ENCODE measurements around the gene RNU1-3. TPM values are rescaled to one million over a fixed set of nuclear protein-coding genes. Genes with fewer than 3 reads are reported as not detected.
A peak's percentile ranks its signal among the peaks of the same experiment; 100 is the strongest.
"Not testable (repeated sequence)": the region's sequence is repeated elsewhere in the genome, so short reads cannot be mapped to it uniquely, and the experiment has no call there.

Gene RNU1-3
- total RNA-seq, 8 experiments from 2014 or later = 2,521 to 14,174 (median 6,483) TPM

DNA sequence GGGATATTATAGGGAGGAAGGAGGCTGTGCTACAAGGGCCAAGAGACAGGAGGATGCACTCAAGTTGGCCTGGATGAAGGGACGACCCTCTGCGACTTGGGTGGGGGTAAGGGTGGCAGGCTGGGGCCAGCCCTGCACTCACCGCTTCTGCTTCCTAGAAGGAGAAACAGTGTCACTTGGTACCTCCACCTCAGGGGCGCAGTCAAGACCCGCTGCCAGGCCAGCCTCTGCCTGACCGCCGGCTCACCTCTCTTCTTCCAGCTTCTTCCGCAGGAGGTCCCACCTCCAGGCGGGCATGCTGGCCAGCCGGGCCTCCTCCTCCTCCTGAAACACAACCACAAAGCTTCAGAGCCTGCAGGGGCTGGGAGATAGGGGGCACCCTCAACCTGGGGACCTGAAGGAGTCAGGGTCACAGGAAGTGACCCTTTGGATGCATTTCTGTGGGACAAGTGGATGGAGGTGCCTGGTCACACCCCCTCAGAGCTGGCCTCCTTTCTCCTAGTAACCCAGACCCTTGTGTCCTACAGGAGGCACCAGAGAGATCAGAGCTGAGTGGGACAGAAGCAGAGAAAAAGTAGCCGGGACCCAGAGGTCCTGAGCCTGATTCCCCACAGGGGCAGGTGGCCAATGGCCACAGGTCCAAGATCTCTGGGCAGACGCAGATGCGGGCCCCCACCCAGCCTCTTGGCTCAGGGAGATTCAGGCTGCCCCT, 24.4 kb upstream of the RNU1-3 start:
- H3K4me1 ChIP-seq (replicated peaks in 1 of 2); H3K27ac ChIP-seq; in situ Hi-C loops (cut with MboI; ENCODE audit: low pct_unique_long_range_greater_than_20kb in 2 of 9, low sequenced_read_pairs in 9 of 9, unreplicated experiment in 9 of 9); ATAC-seq (replicated peaks in 6 of 8); H3K4me3 ChIP-seq: not testable (repeated sequence)
- no CpG with 5 or more reads among the region's 13 CpGs for WGBS, 10 experiments

DNA sequence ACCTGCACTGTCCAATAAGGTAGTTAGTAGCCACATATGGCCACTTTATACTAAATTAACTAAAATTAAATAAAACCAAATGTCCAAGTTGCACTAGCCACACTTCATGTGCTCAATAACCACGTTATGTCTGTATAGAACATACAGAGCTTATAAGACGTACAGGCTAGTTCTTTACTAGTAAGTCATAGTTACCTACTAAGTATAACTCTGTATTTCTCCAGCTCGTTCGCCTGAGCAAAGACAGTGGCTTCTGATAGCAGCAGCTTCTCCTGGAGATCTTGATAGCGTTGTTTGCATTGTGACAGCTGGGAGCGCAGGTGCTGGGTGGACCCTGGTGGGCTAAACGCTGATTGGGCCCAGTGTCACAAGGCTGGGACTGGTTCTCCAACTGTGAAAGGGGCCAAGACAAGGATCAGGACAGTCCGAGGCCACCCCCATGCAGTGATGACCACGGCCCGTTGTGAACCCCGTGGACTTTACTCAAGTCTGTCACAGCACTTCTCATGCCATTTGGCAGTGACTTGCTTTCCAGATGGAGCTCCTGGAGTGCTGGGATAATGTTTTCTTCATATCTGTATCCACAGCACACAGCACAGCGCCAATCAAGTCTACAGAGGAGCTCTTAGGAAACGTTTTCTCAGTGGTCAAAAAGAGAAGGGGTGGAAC, 20.5 kb upstream of the RNU1-3 start:
- H3K4me1 ChIP-seq (replicated peaks in 1 of 2); in situ Hi-C loops (cut with MboI; ENCODE audit: low pct_unique_long_range_greater_than_20kb in 2 of 9, low sequenced_read_pairs in 9 of 9, unreplicated experiment in 9 of 9); H3K27ac ChIP-seq; H3K4me3 ChIP-seq: not testable (repeated sequence)
- WGBS, 10 experiments = 33 to 100% (median 77%) methylated on average over 1 to 9 of the region's 13 CpGs; no CpG with 5 or more reads in 2 of the 10 experiments
- peak in 2 of 8 experiments; percentile 23 to 29 for ATAC-seq (replicated peaks in 6 of 8)

DNA sequence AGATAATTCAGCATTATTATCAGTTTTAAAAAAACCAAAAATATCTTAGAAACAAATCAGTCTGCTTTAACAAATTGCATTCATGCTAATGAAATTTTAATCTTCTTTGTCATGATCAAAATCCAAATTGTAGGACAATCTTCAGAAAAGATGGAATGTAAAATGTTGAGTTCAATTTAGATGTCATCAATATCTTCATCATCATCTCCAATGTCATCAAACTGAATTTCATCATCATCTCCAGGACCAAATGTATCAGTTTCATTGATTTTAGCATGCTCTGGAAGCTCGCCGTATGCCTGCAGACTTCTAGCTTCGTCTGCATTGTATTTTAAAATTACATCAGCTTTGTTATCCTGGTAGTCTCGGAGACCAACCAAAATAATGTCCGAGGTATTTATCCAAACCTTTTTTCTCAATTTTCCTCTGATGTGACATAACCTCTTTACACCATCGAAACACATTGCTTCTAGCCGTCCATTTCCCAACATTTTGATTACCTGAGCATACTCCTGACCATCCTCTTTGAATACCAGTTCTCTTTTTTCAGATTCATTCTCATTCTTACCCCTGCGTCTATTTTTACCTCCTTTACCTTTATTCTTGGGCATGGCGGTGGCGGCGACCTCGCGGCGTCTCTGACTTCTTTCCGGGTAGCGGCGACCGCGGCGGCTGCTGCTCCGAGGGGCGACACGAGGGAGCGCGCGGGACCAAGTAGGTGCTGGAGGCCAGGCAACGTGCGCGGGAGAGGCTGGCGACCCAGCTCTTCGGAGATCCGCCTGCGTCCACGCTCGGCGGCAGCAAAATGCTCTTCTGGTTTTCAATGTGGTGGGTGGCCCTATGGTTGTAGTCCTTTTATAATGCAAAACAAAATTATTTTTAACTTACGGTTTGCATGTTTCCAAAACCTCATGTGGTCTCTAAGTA, 19.0 kb upstream of the RNU1-3 start:
- peak in 7 of 8 experiments; percentile 20 to 64 (median 54) for ATAC-seq (replicated peaks in 6 of 8)

DNA sequence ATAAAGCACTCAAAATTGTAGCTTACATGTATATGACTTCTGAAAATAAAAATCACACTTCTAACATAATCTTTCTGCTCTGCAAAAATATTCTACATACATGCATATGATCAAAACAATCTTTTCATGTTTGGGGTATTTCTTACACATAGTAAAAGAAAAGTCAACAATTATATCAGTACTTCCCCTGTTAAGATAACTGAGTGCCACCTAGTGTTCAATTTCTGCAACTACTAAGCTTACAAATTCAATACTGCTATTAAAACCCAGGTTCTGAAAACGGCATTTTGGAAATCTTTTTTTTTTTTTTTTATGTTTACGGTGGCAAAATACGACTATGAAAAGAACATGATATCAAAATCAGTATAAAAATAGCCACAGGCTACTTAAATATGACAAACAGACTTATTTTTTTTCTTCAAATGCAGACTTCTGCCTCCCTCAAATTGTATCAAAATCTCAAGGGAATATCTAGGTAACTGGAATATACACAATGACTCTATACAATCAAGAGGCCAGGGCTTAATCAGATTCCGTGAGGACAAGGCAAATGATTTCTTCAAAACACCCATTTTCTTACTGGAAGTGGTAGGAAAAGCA, 18.1 kb upstream of the RNU1-3 start:
- H3K4me3 ChIP-seq; in situ Hi-C loops (cut with MboI; ENCODE audit: low pct_unique_long_range_greater_than_20kb in 2 of 9, low sequenced_read_pairs in 9 of 9, unreplicated experiment in 9 of 9); H3K4me1 ChIP-seq (replicated peaks in 1 of 2); H3K27ac ChIP-seq: not testable (repeated sequence)
- WGBS, 10 experiments = no CpG with 5 or more reads among the region's 4 CpGs
- ATAC-seq (replicated peaks in 6 of 8) = peak in 6 of 8 experiments; percentile 44 to 68 (median 64)

More for the DNA sequence above, 19.0 kb upstream of the RNU1-3 start:
- in situ Hi-C loops (cut with MboI; ENCODE audit: low pct_unique_long_range_greater_than_20kb in 2 of 9, low sequenced_read_pairs in 9 of 9, unreplicated experiment in 9 of 9); H3K4me1 ChIP-seq (replicated peaks in 1 of 2); H3K27ac ChIP-seq: not testable (repeated sequence)
- H3K4me3 ChIP-seq = peak overlapping the region in 2 of 5 donors; percentile 8 to 17
- WGBS, 10 experiments = 10 to 82% (median 41%) methylated on average over 3 to 28 of the region's 37 CpGs

DNA sequence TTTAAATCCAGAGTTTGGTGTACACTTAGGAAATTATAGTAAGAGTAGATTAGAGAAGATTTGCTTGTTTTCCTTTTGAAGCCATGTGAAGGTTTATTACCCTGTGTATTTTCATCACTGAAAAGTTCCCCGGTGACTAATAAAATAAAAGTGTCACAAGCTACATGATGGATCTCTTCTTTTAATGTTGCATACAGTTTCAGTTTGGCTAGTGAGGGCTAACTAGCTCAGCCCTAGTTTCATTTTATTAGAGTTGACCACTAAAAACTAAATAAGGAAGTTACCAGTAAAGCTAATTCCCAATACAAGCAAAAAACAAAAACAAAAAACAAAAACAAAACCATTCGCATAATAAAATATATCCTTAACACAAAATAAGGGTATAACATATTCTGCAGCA, 17.4 kb upstream of the RNU1-3 start:
- H3K27ac ChIP-seq; H3K4me1 ChIP-seq (replicated peaks in 1 of 2); H3K4me3 ChIP-seq; in situ Hi-C loops (cut with MboI; ENCODE audit: low pct_unique_long_range_greater_than_20kb in 2 of 9, low sequenced_read_pairs in 9 of 9, unreplicated experiment in 9 of 9): not testable (repeated sequence)
- peak in 2 of 8 experiments; percentile 46 to 73 for ATAC-seq (replicated peaks in 6 of 8)
- no CpG with 5 or more reads among the region's 2 CpGs for WGBS, 10 experiments

DNA sequence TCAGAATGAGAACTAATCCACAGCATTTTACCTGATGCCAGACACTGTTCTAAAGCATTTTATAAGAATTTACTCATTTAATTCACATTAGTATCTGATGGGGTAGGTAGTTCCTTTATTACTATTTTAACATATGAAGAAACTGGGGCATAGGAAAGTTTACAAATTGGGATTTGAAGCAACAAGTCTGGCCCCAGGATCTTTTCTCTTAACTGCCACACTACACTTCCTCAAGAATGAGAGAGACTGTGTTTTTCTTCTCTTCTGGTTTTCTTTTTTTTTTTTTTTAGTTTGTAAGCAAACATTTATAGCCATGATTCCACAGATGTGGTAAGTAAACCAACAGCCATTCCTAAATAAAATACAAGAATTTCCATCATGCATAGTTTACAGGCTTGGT, 16.1 kb upstream of the RNU1-3 start:
- ATAC-seq (replicated peaks in 6 of 8); in situ Hi-C loops (cut with MboI; ENCODE audit: low pct_unique_long_range_greater_than_20kb in 2 of 9, low sequenced_read_pairs in 9 of 9, unreplicated experiment in 9 of 9); H3K4me1 ChIP-seq (replicated peaks in 1 of 2); H3K27ac ChIP-seq; H3K4me3 ChIP-seq: not testable (repeated sequence)

DNA sequence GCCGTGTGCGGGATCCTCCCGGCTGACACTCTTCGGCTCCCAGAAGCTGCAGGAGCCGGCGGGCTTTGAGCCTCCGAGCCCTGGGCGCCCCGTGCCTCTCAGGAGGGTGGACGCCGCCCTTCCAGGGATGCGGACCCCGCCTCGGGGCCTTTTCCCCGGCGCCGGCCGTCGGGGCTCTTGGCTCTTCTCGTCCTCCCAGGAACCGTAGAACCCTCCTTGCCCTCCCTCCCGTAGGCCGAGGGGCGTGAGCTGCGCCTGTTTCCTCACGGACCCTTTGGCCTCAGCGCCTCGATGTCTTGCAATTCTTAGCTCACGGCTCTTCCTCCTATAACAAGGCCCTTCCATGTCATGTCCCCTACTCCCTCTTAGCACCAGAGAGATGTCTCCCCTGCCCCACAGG, 13.6 kb upstream of the RNU1-3 start:
- WGBS, 10 experiments = 71% methylated on average over 8 of the region's 29 CpGs; no CpG with 5 or more reads in 9 of the 10 experiments
- H3K27ac ChIP-seq; H3K4me1 ChIP-seq (replicated peaks in 1 of 2); in situ Hi-C loops (cut with MboI; ENCODE audit: low pct_unique_long_range_greater_than_20kb in 2 of 9, low sequenced_read_pairs in 9 of 9, unreplicated experiment in 9 of 9); H3K4me3 ChIP-seq: not testable (repeated sequence)
- ATAC-seq (replicated peaks in 6 of 8) = peak in 3 of 8 experiments; percentile 12 to 24 (median 23)

DNA sequence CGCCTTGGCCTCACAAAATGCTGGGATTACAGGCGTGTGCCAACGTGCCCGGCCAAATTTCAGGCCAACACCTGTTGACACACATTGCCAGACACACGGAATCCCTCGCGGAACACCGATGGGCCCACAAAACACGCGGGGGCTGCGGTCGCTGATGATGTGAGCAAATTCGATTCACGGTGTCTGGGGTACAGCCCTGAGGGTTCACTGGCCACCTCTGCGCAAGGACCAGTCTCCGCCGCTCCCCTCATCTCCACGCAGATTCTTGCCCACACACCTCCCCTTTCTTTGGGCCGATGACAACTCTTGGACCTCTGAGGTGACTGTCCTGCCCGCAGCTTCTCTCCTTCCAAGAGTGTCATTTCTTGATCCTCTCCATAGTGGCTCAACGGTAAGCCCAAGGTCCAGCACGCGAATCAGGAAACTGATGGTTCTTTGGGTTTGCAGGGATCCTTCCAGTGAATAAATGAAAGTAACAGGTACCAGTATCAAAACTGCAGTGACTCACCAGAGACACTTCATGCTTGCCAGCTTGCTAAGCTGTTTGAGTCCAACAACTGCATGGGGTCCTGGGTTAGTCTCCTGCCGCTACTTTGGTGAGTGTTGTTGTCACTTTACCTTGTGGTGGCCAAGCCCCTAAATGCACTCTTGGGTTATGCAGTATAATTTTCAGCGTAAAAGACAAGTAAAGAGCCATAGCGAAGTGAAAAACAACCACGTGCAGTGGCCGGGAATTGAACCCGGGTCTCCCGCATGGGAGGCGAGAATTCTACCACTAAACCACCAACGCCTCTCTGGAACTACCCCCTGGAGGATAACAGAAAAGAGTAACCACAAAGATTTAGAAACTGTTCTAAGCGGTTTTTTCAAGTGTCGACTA, 11.0 kb upstream of the RNU1-3 start:
- peaks cover 5 to 6% of the 10 kb centered on the region in 2 donors for H3K4me1 ChIP-seq (replicated peaks in 1 of 2)
- ATAC-seq (replicated peaks in 6 of 8) = peak in 6 of 8 experiments; percentile 33 to 94 (median 83)
- no peak overlapping the region for H3K27ac ChIP-seq
- no peak overlapping the region for H3K4me3 ChIP-seq
- in situ Hi-C loops (cut with MboI; ENCODE audit: low pct_unique_long_range_greater_than_20kb in 2 of 9, low sequenced_read_pairs in 9 of 9, unreplicated experiment in 9 of 9) = no loop called here
- 17 to 90% (median 68%) methylated on average over 1 to 24 of the region's 34 CpGs; no CpG with 5 or more reads in 1 of the 10 experiments for WGBS, 10 experiments

DNA sequence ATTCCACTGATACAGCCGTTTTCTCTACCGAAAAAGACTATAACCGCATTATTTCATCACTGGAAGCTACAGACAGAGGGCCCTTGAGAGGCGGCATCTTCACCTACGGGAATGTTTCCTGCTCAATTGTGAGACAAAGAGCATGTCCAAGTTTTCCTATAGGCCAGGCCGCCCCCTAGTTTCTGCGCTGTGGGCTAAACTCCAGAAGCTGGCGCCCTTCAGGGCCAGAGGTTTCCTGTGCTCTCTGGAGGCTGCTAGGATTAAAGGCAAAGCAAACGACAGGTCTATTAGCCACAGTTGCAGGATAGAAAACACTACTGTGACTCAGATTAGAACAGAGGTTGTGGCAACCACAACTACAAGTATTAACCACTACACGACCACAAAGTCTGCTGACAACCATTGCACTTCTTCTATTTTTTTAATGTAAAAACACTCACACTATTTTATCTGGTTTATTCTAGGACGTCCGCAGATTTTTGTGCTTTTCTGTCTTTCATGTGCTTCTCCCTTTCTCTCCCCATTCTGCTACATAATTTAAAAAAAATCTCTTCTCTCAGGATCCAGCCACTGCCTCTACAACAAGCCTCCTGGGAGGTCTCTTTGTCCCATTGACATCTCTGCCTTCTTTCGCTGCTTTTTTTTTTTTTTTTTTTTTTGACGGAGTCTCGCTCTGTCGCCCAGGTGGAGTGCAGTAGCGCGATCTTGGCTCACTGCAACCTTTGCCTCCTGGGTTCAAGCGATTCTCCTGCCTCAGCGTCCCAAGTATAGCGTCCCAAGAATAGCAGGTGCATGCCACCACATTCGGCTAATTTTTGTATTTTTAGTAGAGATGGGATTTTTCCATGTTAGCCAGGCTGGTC, 10.1 kb upstream of the RNU1-3 start:
- WGBS, 10 experiments = 39 to 89% (median 79%) methylated on average over 5 to 21 of the region's 22 CpGs
- H3K27ac ChIP-seq; ATAC-seq (replicated peaks in 6 of 8); in situ Hi-C loops (cut with MboI; ENCODE audit: low pct_unique_long_range_greater_than_20kb in 2 of 9, low sequenced_read_pairs in 9 of 9, unreplicated experiment in 9 of 9); H3K4me1 ChIP-seq (replicated peaks in 1 of 2); H3K4me3 ChIP-seq: not testable (repeated sequence)

DNA sequence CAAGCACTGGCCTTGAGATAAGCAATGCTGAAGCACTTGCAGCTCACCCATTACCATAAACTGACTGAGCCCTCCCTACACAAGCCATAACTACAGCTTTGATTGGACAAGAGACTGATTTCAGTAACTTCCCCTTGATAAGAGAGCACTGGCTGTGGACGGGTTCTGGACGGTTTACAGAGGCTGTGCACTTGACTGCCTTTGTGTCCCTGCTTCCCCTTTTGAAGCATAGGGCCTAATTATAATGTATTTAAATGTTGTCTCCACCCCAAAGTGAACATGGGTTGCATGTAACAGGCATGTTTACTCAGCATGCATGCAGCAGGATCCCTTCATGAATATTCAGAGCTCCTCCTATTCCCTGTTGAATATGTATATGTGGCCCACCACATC, 8.4 kb upstream of the RNU1-3 start:
- WGBS, 10 experiments = no CpG with 5 or more reads among the region's 2 CpGs
- ATAC-seq (replicated peaks in 6 of 8); H3K4me1 ChIP-seq (replicated peaks in 1 of 2); in situ Hi-C loops (cut with MboI; ENCODE audit: low pct_unique_long_range_greater_than_20kb in 2 of 9, low sequenced_read_pairs in 9 of 9, unreplicated experiment in 9 of 9); H3K4me3 ChIP-seq: not testable (repeated sequence)
- H3K27ac ChIP-seq = peak overlapping the region; percentile 20 to 36

DNA sequence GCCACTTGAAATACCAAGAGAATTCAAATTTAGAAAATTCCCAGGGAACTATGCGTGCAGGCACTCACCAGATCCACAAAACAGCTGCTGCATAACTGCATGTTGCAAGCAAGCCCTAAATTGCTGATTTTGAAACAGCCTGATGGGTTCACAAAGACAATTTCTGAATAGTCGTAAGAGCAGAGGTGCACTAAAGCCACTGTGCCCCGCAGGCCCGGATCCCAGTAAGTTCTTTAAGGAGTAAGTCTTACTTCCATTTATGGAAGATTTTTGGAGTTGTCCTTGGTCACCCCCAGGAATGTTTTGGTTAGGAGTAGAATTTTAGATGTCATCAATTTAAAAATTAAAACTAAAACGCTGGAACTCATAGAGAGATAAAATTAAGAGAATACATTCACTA, 7.2 kb upstream of the RNU1-3 start:
- ATAC-seq (replicated peaks in 6 of 8); H3K27ac ChIP-seq; H3K4me1 ChIP-seq (replicated peaks in 1 of 2); H3K4me3 ChIP-seq; in situ Hi-C loops (cut with MboI; ENCODE audit: low pct_unique_long_range_greater_than_20kb in 2 of 9, low sequenced_read_pairs in 9 of 9, unreplicated experiment in 9 of 9): not testable (repeated sequence)
- no CpG with 5 or more reads among the region's 5 CpGs for WGBS, 10 experiments
